HepG2 (cell line): ENCODE data around the gene CD9.

Experiments
- EZH2 ChIP-seq: conservative IDR thresholded peaks from 2 replicates; pipeline ENCODE4 v1.6.1; 2012; ENCODE audit warnings: mild to moderate bottlenecking, low read depth, low read length, moderate library complexity
- FOSL1 ChIP-seq: sonication (generic); formaldehyde crosslinking; IDR thresholded peaks from 2 replicates; pipeline ENCODE4 v1.9.0; 2021; ENCODE audit warnings: missing genetic modification reagents, borderline replicate concordance
- FOXM1 ChIP-seq: sonication (generic); formaldehyde crosslinking; IDR thresholded peaks from 2 replicates; pipeline ENCODE4 v1.5.0; 2020; ENCODE audit warnings: missing genetic modification reagents
- PHF20 ChIP-seq: sonication (generic); formaldehyde crosslinking; IDR thresholded peaks from 2 replicates; pipeline ENCODE4 v1.5.0; 2020; ENCODE audit warnings: mild to moderate bottlenecking, missing genetic modification reagents
- ZBTB7A ChIP-seq: sonication (generic); formaldehyde crosslinking; IDR thresholded peaks from 2 replicates; pipeline ENCODE4 v1.8.0; 2022; ENCODE audit warnings: mild to moderate bottlenecking, missing genetic modification reagents
- ZNF775 ChIP-seq: sonication (generic); formaldehyde crosslinking; IDR thresholded peaks from 2 replicates; pipeline ENCODE4 v1.4.0; 2020; ENCODE audit warnings: missing genetic modification reagents, mild to moderate bottlenecking, moderate library complexity, borderline replicate concordance

- TF ChIP-seq FOSL1 (CRISPR knock-in tag) = no peak
- no peak for TF ChIP-seq PHF20 (CRISPR knock-in tag)
- TF ChIP-seq FOXM1 (CRISPR knock-in tag) = no peak
- no peak for TF ChIP-seq EZH2
- TF ChIP-seq ZNF775 (CRISPR knock-in tag) = no peak
- TF ChIP-seq ZBTB7A (CRISPR knock-in tag) = no peak
Measured at GRCh38 chr12:6205761-6206160, 5.6 kb downstream of the CD9 start.
